ENCODE measurements around the gene TYROBP.

GRCh38 chr19:35932291-35932936, 24.3 kb upstream of the TYROBP start:
- TF ChIP-seq CTCF (IDR thresholded peaks at IDR 0.05; ENCODE audit: borderline replicate concordance, extremely low read depth, low read length, poor library complexity, severe bottlenecking) (no peak), EZH2 (IDR thresholded peaks at IDR 0.05; ENCODE audit: borderline replicate concordance, low read depth, low read length, severe bottlenecking) (no peak)
